A549 (cell line): Measurements from ENCODE around the gene NME7. TPM values are rescaled to one million over a fixed set of nuclear protein-coding genes. Genes with fewer than 3 reads are reported as not detected.
A peak's percentile ranks its signal among the peaks of the same experiment; 100 is the strongest.

Source experiments
- ATAC-seq, 2 experiments: fragments of 200-7000 bp in 1 of 2; fragments of >200 bp in 1 of 2; cut with Nextera tagmentation in 1 of 2; cut with Tn5 transposase in 1 of 2; 3 replicates each; pipeline versions ENCODE4 v1.8.0 to v1.9.1; 2018 to 2020; ENCODE audit warnings: mild to moderate bottlenecking in 1 of 2, moderate library complexity in 1 of 2
- CTCF ChIA-PET: fragments of 300-600 bp; sonication (Branson Sonifier 250); formaldehyde crosslinking; extraction: SDS; loops from one replicate; lab custom pipeline; 2021; ENCODE audit warnings: antibody characterized with exemption, inconsistent platforms; lab: Yijun Ruan, JAX
- POLR2A ChIA-PET: fragments of 350-600 bp; formaldehyde crosslinking; extraction: SDS; loops from one replicate; lab custom pipeline; 2021; ENCODE audit warnings: antibody characterized with exemption, inconsistent platforms; lab: Yijun Ruan, JAX
- DNase-seq, 2 experiments: peaks; one replicate each; pipeline versions ENCODE4 v3.0.0 to v3.0.0-alpha.2; 2011 to 2016; ENCODE audit warnings: low read depth in 1 of 2, low spot score in 1 of 2
- FAIRE-seq: peaks from 2 replicates; lab custom pipeline; 2011; peaks lifted over from hg19 to GRCh38; lab: Jason Lieb, UNC
- H3K27ac ChIP-seq, 2 experiments: fragments of >200 bp; sonication (Bioruptor Twin); formaldehyde crosslinking; 3 replicates each; pipeline ENCODE4 v1.5.1; 2016 to 2017
- H3K4me1 ChIP-seq: fragments of >200 bp; sonication (Bioruptor Twin); formaldehyde crosslinking; 3 replicates; pipeline ENCODE4 v1.6.1; 2016
- H3K4me2 ChIP-seq: fragments of >200 bp; sonication (Bioruptor Twin); formaldehyde crosslinking; 3 replicates; pipeline ENCODE4 v1.6.1; 2016
- H3K4me3 ChIP-seq: fragments of >200 bp; sonication (Bioruptor Twin); formaldehyde crosslinking; 3 replicates; pipeline ENCODE4 v1.5.1; 2016
- H3K9me3 ChIP-seq: fragments of >200 bp; sonication (Bioruptor Twin); formaldehyde crosslinking; 3 replicates; pipeline ENCODE4 v1.6.1; 2016
- CBX2 ChIP-seq: fragments of 200-600 bp; sonication (generic); IDR thresholded peaks from 2 replicates; pipeline ENCODE4 v1.6.1; 2016; ENCODE audit warnings: low read depth, mild to moderate bottlenecking, borderline replicate concordance
- CHD4 ChIP-seq: fragments of 200-600 bp; sonication (generic); IDR thresholded peaks from 2 replicates; pipeline ENCODE4 v1.6.1; 2016; ENCODE audit warnings: antibody characterized with exemption, mild to moderate bottlenecking, borderline replicate concordance
- EHF ChIP-seq: fragments of 250-450 bp; sonication (Bioruptor Pico); IDR thresholded peaks from 2 replicates; pipeline ENCODE4 v1.5.0; 2020; ENCODE audit warnings: mild to moderate bottlenecking
- EP300 ChIP-seq, 2 experiments: fragments of >200 bp; sonication (Bioruptor Twin); formaldehyde crosslinking; IDR thresholded peaks; 2 replicates in 1 of 2; 3 replicates in 1 of 2; pipeline ENCODE4 v1.6.1; 2016 to 2017
- ESRRA ChIP-seq: fragments of 150-350 bp; IDR thresholded peaks from 2 replicates; pipeline ENCODE4 v1.6.1; 2014; ENCODE audit warnings: mild to moderate bottlenecking, low read length, borderline replicate concordance
- FOXS1 ChIP-seq: fragments of 250-450 bp; sonication (Bioruptor Pico); IDR thresholded peaks from 2 replicates; pipeline ENCODE4 v1.5.0; 2020; ENCODE audit warnings: mild to moderate bottlenecking, moderate library complexity
- GATA3 ChIP-seq: IDR thresholded peaks from 2 replicates; pipeline ENCODE4 v1.6.1; 2012; ENCODE audit warnings: borderline replicate concordance
- HDAC2 ChIP-seq: fragments of 200-600 bp; sonication (generic); IDR thresholded peaks from 2 replicates; pipeline ENCODE4 v1.6.1; 2016
- HOXB13 ChIP-seq: fragments of 250-450 bp; sonication (Bioruptor Pico); IDR thresholded peaks from 2 replicates; pipeline ENCODE4 v1.5.0; 2020; ENCODE audit warnings: low read depth, mild to moderate bottlenecking, moderate library complexity
- HOXB5 ChIP-seq: fragments of 250-450 bp; sonication (Bioruptor Pico); IDR thresholded peaks from 2 replicates; pipeline ENCODE4 v1.5.0; 2020; ENCODE audit warnings: mild to moderate bottlenecking, moderate library complexity
- JUNB ChIP-seq: fragments of >200 bp; sonication (Bioruptor Twin); formaldehyde crosslinking; IDR thresholded peaks from 2 replicates; pipeline ENCODE4 v1.6.1; 2016
- KDM1A ChIP-seq: fragments of 200-600 bp; sonication (generic); IDR thresholded peaks from 2 replicates; pipeline ENCODE4 v1.6.1; 2016; ENCODE audit warnings: low read depth, mild to moderate bottlenecking
- KDM5A ChIP-seq: fragments of 200-600 bp; sonication (generic); IDR thresholded peaks from 2 replicates; pipeline ENCODE4 v1.6.1; 2016; ENCODE audit warnings: antibody characterized with exemption, mild to moderate bottlenecking
- MAFK ChIP-seq: fragments of 450-650 bp; IDR thresholded peaks from 2 replicates; pipeline ENCODE4 v1.6.1; 2014; ENCODE audit not compliant: partially characterized antibody
- NPAS2 ChIP-seq: fragments of 250-450 bp; sonication (Bioruptor Pico); IDR thresholded peaks from 2 replicates; pipeline ENCODE4 v1.8.0; 2022; ENCODE audit warnings: mild to moderate bottlenecking, moderate library complexity, borderline replicate concordance
- POLR2A ChIP-seq: IDR thresholded peaks from 2 replicates; pipeline ENCODE4 v1.6.1; 2012; ENCODE audit warnings: mild to moderate bottlenecking, low read length
- RAD21 ChIP-seq, 2 experiments: fragments of >200 bp in 1 of 2; sonication (Bioruptor Twin) in 1 of 2; formaldehyde crosslinking in 1 of 2; IDR thresholded peaks in 1 of 2; conservative IDR thresholded peaks in 1 of 2; 2 replicates in 1 of 2; 3 replicates in 1 of 2; pipeline ENCODE4 v1.6.1; 2012 to 2018; ENCODE audit warnings: inconsistent platforms in 1 of 2
- RFX5 ChIP-seq: fragments of 450-650 bp; IDR thresholded peaks from 2 replicates; pipeline ENCODE4 v1.7.1; 2014; ENCODE audit warnings: antibody characterized with exemption, mild to moderate bottlenecking, moderate library complexity
- SREBF2 ChIP-seq: fragments of 450-650 bp; IDR thresholded peaks from 2 replicates; pipeline ENCODE4 v1.6.1; 2014; ENCODE audit warnings: mild to moderate bottlenecking, moderate library complexity
- TP53 ChIP-seq: fragments of 250-450 bp; sonication (Bioruptor Pico); IDR thresholded peaks from 2 replicates; pipeline ENCODE4 v1.5.0; 2021; ENCODE audit warnings: mild to moderate bottlenecking, moderate library complexity
- ZC3H11A ChIP-seq: fragments of 450-650 bp; IDR thresholded peaks from 2 replicates; pipeline ENCODE4 v1.6.1; 2014; ENCODE audit warnings: antibody characterized with exemption, mild to moderate bottlenecking
- WGBS: methylation state at CpG from one replicate; pipeline ENCODE4 v1.1.6; 2017; ENCODE audit errors: missing lambda C conversion rate; 5-methylcytosine and 5-hydroxymethylcytosine counted together
- polyA plus RNA-seq, 4 experiments: library from polyadenylated mRNA; depleted of rRNA in 3 of 4; stranded (reverse); fragments of >200 nt; fragmentation: RNase III in 1 of 4; extraction: RNeasy Plus Mini Kit Qiagen cat#74134 plus additional on column Dnase treatment in 1 of 4; gene quantifications; 2 replicates in 3 of 4; 3 replicates in 1 of 4; pipeline ENCODE4 v1.2.3, GENCODE V29; 2011 to 2017
- TF ChIP-seq, protein P1 (sequence below): fragments of 250-450 bp; sonication (Bioruptor Pico); IDR thresholded peaks from 2 replicates; pipeline ENCODE4 v1.5.0; 2020; ENCODE audit warnings: low read depth, mild to moderate bottlenecking, moderate library complexity
- TF ChIP-seq, protein P2 (sequence below): IDR thresholded peaks from 2 replicates; pipeline ENCODE4 v1.6.1; 2012
- TF ChIP-seq, protein P3 (sequence below): fragments of 200-600 bp; sonication (generic); IDR thresholded peaks from 2 replicates; pipeline ENCODE4 v1.6.1; 2016; ENCODE audit warnings: antibody characterized with exemption, mild to moderate bottlenecking, moderate library complexity

NME7 gene
- polyA plus RNA-seq, 2 of the 4 experiments (the other 2 are of a cell fraction): 39.5 to 62.3 TPM

- ChIA-PET CTCF (interaction anchor here (0.6 kb wide), 1 partner anchor 172 kb away, joined by 3 read pairs; no protein-coding TSS in a partner anchor), POLR2A (no interaction called here)
- Histone ChIP-seq H3K4me3 (no peak overlapping the region), H3K9me3 (no peaks in the 10 kb centered on the region), H3K27ac (peak overlapping the region; percentile 13 to 57; a peak in 5 of 6 replicates), H3K4me2 (peak overlapping the region; percentile 14), H3K4me1 (peaks cover 30% of the 10 kb centered on the region)
- FAIRE-seq: no peak
- WGBS: 55% methylated on average over 4 of the region's 4 CpGs
- peak in 1 of 2 experiments; percentile 18 for DNase-seq
- TF ChIP-seq, protein P1, sequence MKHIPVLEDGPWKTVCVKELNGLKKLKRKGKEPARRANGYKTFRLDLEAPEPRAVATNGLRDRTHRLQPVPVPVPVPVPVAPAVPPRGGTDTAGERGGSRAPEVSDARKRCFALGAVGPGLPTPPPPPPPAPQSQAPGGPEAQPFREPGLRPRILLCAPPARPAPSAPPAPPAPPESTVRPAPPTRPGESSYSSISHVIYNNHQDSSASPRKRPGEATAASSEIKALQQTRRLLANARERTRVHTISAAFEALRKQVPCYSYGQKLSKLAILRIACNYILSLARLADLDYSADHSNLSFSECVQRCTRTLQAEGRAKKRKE (CRISPR knock-in tag): peak; percentile 68; the same call in 1 of the 2 replicates
- TF ChIP-seq CHD4: no peak
- TF ChIP-seq RAD21 (conservative IDR thresholded peaks at IDR 0.05 in 1 of 2, IDR thresholded peaks at IDR 0.05 in 1 of 2): peak; percentile 32 to 38; a peak in 3 of 5 replicates
- TF ChIP-seq HOXB5 (CRISPR knock-in tag): no peak
- TF ChIP-seq FOXS1 (CRISPR knock-in tag): 0 out of 2 replicates have a peak, but pooled peaks have one; percentile 42
- no peak for TF ChIP-seq CBX2
- no peak for TF ChIP-seq RFX5
- TF ChIP-seq HDAC2: no peak
- TF ChIP-seq, protein P2, sequence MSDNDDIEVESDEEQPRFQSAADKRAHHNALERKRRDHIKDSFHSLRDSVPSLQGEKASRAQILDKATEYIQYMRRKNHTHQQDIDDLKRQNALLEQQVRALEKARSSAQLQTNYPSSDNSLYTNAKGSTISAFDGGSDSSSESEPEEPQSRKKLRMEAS: 0 out of 2 replicates have a peak, but pooled peaks have one; percentile 14
- ATAC-seq: peak; percentile 67 to 69; a peak in 4 of 6 replicates
Measured at GRCh38 chr1:169161496-169162194, 206.0 kb downstream of the NME7 start.

GRCh38 chr1:169160845-169161495 lies 206.6 kb downstream of the NME7 start:
- H3K27ac ChIP-seq: peak overlapping the region; percentile 13 to 57; a peak in 5 of 6 replicates
- no peak overlapping the region for H3K4me3 ChIP-seq
- FAIRE-seq (peak; percentile 73), ATAC-seq (peak in 1 of 2 experiments; percentile 21; a peak in 1 of 6 replicates), DNase-seq (no peak)
- CTCF ChIA-PET: interaction anchor here (1.2 kb wide), 1 partner anchor 53 kb away, joined by 3 read pairs; no protein-coding TSS in a partner anchor
- H3K9me3 ChIP-seq: no peaks in the 10 kb centered on the region
- POLR2A ChIA-PET: no interaction called here
- H3K4me2 ChIP-seq: peak overlapping the region; percentile 14
- peaks cover 35% of the 10 kb centered on the region for H3K4me1 ChIP-seq
- WGBS: 41% methylated on average over 3 of the region's 3 CpGs
- TF ChIP-seq, protein P3, sequence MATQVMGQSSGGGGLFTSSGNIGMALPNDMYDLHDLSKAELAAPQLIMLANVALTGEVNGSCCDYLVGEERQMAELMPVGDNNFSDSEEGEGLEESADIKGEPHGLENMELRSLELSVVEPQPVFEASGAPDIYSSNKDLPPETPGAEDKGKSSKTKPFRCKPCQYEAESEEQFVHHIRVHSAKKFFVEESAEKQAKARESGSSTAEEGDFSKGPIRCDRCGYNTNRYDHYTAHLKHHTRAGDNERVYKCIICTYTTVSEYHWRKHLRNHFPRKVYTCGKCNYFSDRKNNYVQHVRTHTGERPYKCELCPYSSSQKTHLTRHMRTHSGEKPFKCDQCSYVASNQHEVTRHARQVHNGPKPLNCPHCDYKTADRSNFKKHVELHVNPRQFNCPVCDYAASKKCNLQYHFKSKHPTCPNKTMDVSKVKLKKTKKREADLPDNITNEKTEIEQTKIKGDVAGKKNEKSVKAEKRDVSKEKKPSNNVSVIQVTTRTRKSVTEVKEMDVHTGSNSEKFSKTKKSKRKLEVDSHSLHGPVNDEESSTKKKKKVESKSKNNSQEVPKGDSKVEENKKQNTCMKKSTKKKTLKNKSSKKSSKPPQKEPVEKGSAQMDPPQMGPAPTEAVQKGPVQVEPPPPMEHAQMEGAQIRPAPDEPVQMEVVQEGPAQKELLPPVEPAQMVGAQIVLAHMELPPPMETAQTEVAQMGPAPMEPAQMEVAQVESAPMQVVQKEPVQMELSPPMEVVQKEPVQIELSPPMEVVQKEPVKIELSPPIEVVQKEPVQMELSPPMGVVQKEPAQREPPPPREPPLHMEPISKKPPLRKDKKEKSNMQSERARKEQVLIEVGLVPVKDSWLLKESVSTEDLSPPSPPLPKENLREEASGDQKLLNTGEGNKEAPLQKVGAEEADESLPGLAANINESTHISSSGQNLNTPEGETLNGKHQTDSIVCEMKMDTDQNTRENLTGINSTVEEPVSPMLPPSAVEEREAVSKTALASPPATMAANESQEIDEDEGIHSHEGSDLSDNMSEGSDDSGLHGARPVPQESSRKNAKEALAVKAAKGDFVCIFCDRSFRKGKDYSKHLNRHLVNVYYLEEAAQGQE: no peak
- TF ChIP-seq ZC3H11A (no peak), TP53 (no peak), CHD4 (no peak), NPAS2 (CRISPR knock-in tag) (no peak), POLR2A (no peak), GATA3 (no peak), JUNB (no peak), SREBF2 (no peak), KDM1A (no peak), CBX2 (no peak), MAFK (no peak), ESRRA (no peak), EP300 (IDR thresholded peaks at IDR 0.05) (no peak), RFX5 (no peak), FOXS1 (CRISPR knock-in tag) (no peak), HOXB13 (no peak), KDM5A (no peak), EHF (CRISPR knock-in tag) (no peak)
